ENCODE data around the gene MYH7B. TPM values are rescaled to one million over a fixed set of nuclear protein-coding genes. Genes with fewer than 3 reads are reported as not detected.

MYH7B gene
- total and polyA plus RNA-seq, 7 donors, result 5.7 to 101 (median 11.5) TPM

GRCh38 chr20:34946661-34947060 lies 9.0 kb upstream of the MYH7B start:
- intact Hi-C loops (cut with DNase I), result no loop called here
- H3K36me3 ChIP-seq (ENCODE audit: insufficient read depth in 1 of 2, low read depth in 1 of 2), result peaks cover 0 to 30% of the 10 kb centered on the region in 2 donors

GRCh38 chr20:34947336-34947735 lies 8.3 kb upstream of the MYH7B start:
- no peak for DNase-seq
- H3K4me1 ChIP-seq, result peaks cover 35% of the 10 kb centered on the region
- ATAC-seq, result no peak
- H3K27ac ChIP-seq, result peak overlapping the region; percentile 48
- no peaks in the 10 kb centered on the region for H3K9me3 ChIP-seq
- H3K27me3 ChIP-seq (ENCODE audit: insufficient read depth in 3 of 3, low read length in 2 of 3), result no peaks in the 10 kb centered on the region
- TF ChIP-seq, protein P1, sequence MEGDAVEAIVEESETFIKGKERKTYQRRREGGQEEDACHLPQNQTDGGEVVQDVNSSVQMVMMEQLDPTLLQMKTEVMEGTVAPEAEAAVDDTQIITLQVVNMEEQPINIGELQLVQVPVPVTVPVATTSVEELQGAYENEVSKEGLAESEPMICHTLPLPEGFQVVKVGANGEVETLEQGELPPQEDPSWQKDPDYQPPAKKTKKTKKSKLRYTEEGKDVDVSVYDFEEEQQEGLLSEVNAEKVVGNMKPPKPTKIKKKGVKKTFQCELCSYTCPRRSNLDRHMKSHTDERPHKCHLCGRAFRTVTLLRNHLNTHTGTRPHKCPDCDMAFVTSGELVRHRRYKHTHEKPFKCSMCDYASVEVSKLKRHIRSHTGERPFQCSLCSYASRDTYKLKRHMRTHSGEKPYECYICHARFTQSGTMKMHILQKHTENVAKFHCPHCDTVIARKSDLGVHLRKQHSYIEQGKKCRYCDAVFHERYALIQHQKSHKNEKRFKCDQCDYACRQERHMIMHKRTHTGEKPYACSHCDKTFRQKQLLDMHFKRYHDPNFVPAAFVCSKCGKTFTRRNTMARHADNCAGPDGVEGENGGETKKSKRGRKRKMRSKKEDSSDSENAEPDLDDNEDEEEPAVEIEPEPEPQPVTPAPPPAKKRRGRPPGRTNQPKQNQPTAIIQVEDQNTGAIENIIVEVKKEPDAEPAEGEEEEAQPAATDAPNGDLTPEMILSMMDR (IDR thresholded peaks at IDR 0.05), result no peak
- H3K36me3 ChIP-seq (ENCODE audit: insufficient read depth in 1 of 2, low read depth in 1 of 2), result peaks cover 0 to 24% of the 10 kb centered on the region in 2 donors
- intact Hi-C loops (cut with DNase I), result no loop called here
- no peak overlapping the region for H3K4me3 ChIP-seq

More at GRCh38 chr20:34946661-34947060, 9.0 kb upstream of the MYH7B start:
- no peak overlapping the region for H3K4me3 ChIP-seq
- DNase-seq (no peak), ATAC-seq (no peak)
- peaks cover 32% of the 10 kb centered on the region for H3K4me1 ChIP-seq
- TF ChIP-seq, protein P1 (IDR thresholded peaks at IDR 0.05), result no peak
- peak overlapping the region; percentile 48 for H3K27ac ChIP-seq
- no peaks in the 10 kb centered on the region for H3K27me3 ChIP-seq (ENCODE audit: insufficient read depth in 3 of 3, low read length in 2 of 3)
- 78 to 86% (median 79%) methylated on average over 3 of the region's 3 CpGs for WGBS, 3 donors
- no peaks in the 10 kb centered on the region for H3K9me3 ChIP-seq

GRCh38 chr20:34948030-34948429 lies 7.6 kb upstream of the MYH7B start:
- Histone ChIP-seq H3K27me3 (ENCODE audit: insufficient read depth in 3 of 3, low read length in 2 of 3) (no peaks in the 10 kb centered on the region), H3K4me3 (no peak overlapping the region), H3K9me3 (no peaks in the 10 kb centered on the region), H3K27ac (peak overlapping the region; percentile 48), H3K36me3 (ENCODE audit: insufficient read depth in 1 of 2, low read depth in 1 of 2) (peaks cover 0 to 17% of the 10 kb centered on the region in 2 donors), H3K4me1 (peaks cover 41% of the 10 kb centered on the region)
- TF ChIP-seq, protein P1 (IDR thresholded peaks at IDR 0.05), result no peak
- ATAC-seq (peak; percentile 58 to 66 (median 63)), DNase-seq (no peak)
- intact Hi-C loops (cut with DNase I), result no loop called here

DNA sequence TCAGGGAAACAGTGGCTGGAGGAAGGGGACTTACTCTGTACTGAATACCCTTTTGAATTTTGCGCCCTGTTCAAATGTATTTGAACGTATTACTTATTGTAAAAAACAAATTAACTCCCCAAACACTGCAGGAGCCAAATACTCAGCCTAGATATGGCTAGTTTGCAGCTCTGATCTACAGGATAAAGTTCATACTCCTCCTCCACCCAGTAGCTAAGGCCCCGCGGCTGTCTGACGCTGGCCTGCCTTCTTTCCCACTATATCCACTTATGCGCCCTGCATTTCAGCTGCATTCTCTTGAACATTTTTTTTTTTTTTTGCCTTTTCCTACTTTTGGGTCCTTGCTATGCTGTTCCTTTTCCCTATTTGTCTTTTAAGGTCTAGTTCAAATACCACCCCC lies 6.5 kb upstream of the MYH7B start:
- Histone ChIP-seq H3K4me1 (peaks cover 37% of the 10 kb centered on the region), H3K9me3 (no peaks in the 10 kb centered on the region), H3K27ac (no peak overlapping the region), H3K4me3 (no peak overlapping the region), H3K27me3 (ENCODE audit: insufficient read depth in 3 of 3, low read length in 2 of 3) (no peaks in the 10 kb centered on the region), H3K36me3 (ENCODE audit: insufficient read depth in 1 of 2, low read depth in 1 of 2) (peaks cover 0 to 8% of the 10 kb centered on the region in 2 donors)
- TF ChIP-seq, protein P1 (IDR thresholded peaks at IDR 0.05), result no peak
- DNase-seq (no peak), ATAC-seq (no peak)
- intact Hi-C loops (cut with DNase I), result no loop called here
- WGBS, 3 donors, result 89 to 93% (median 92%) methylated on average over 6 of the region's 6 CpGs

- DNase-seq (no peak), ATAC-seq (peak in 3 of 4 donors; percentile 39 to 52 (median 47))
- H3K36me3 ChIP-seq (ENCODE audit: insufficient read depth in 1 of 2, low read depth in 1 of 2), result peaks cover 0 to 8% of the 10 kb centered on the region in 2 donors
- TF ChIP-seq, protein P1 (IDR thresholded peaks at IDR 0.05), result no peak
- WGBS, 3 donors, result 74 to 90% (median 88%) methylated on average over 2 of the region's 2 CpGs
- no peaks in the 10 kb centered on the region for H3K27me3 ChIP-seq (ENCODE audit: insufficient read depth in 3 of 3, low read length in 2 of 3)
- intact Hi-C loops (cut with DNase I), result no loop called here
- H3K27ac ChIP-seq, result peak overlapping the region; percentile 96
- H3K9me3 ChIP-seq, result no peaks in the 10 kb centered on the region
- H3K4me3 ChIP-seq, result no peak overlapping the region
- H3K4me1 ChIP-seq, result peaks cover 35% of the 10 kb centered on the region
These were observed 4.4 kb upstream of the MYH7B start for GRCh38 chr20:34951252-34951651.
